ENCODE results near the gene IQSEC3. TPM values are rescaled to one million over a fixed set of nuclear protein-coding genes. Genes with fewer than 3 reads are reported as not detected.

IQSEC3 gene
- total and polyA plus RNA-seq, 2 of the 13 experiments (the other 11 are each of a cell fraction or from before 2014, with no cell fraction given), result not detected

DNA sequence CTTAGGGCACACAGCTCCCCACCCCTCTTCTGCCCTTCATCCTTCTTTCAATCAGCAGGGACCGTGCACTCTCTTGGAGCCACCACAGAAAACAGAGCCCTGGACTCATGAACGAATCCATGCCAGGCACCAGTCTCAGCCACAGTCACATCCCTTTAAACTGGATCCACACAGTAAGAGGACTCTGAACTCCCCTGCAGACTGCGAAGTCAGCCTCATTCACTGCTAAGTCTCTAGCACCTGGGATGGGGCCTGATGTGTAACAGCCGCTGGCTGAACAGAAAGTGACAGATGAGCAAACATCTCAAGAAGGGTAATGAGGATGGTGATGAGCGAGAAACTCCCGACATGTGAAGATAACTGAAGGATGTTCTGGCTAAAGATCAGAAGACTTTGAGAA lies 45.8 kb upstream of the IQSEC3 start (continued):
- TF ChIP-seq TCF7 (IDR thresholded peaks at IDR 0.05; ENCODE audit: low read depth), result 0 out of 2 replicates have a peak, but pooled peaks have one; percentile 14
- TF ChIP-seq ELF3 (CRISPR knock-in tag; IDR thresholded peaks at IDR 0.05), result peak; percentile 77
- TF ChIP-seq SRY (CRISPR knock-in tag; IDR thresholded peaks at IDR 0.05), result no peak
- TF ChIP-seq AHR (CRISPR knock-in tag; IDR thresholded peaks at IDR 0.05), result no peak
- peak; percentile 57; the same call in 1 of the 2 replicates for TF ChIP-seq SP5 (CRISPR knock-in tag; IDR thresholded peaks at IDR 0.05; ENCODE audit: borderline replicate concordance, low read depth)
- TF ChIP-seq, protein P1, sequence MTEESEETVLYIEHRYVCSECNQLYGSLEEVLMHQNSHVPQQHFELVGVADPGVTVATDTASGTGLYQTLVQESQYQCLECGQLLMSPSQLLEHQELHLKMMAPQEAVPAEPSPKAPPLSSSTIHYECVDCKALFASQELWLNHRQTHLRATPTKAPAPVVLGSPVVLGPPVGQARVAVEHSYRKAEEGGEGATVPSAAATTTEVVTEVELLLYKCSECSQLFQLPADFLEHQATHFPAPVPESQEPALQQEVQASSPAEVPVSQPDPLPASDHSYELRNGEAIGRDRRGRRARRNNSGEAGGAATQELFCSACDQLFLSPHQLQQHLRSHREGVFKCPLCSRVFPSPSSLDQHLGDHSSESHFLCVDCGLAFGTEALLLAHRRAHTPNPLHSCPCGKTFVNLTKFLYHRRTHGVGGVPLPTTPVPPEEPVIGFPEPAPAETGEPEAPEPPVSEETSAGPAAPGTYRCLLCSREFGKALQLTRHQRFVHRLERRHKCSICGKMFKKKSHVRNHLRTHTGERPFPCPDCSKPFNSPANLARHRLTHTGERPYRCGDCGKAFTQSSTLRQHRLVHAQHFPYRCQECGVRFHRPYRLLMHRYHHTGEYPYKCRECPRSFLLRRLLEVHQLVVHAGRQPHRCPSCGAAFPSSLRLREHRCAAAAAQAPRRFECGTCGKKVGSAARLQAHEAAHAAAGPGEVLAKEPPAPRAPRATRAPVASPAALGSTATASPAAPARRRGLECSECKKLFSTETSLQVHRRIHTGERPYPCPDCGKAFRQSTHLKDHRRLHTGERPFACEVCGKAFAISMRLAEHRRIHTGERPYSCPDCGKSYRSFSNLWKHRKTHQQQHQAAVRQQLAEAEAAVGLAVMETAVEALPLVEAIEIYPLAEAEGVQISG (CRISPR knock-in tag; IDR thresholded peaks at IDR 0.05), result peak; percentile 70
- TF ChIP-seq, protein P2, sequence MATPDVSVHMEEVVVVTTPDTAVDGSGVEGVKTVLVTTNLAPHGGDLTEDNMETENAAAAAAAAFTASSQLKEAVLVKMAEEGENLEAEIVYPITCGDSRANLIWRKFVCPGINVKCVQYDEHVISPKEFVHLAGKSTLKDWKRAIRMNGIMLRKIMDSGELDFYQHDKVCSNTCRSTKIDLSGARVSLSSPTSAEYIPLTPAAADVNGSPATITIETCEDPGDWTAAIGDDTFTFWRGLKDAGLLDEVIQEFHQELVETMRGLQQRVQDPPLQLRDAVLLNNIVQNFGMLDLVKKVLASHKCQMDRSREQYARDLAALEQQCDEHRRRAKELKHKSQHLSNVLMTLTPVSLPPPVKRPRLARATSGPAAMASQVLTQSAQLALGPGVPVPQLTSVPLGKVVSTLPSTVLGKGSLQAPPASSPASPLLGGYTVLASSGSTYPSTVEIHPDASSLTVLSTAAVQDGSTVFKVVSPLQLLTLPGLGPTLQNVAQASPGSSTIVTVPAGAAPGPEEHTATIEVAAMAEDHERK (CRISPR knock-in tag; IDR thresholded peaks at IDR 0.05; ENCODE audit: low read depth), result no peak
- no peak for TF ChIP-seq FOXP1 (IDR thresholded peaks at IDR 0.05)
- peak; percentile 44; the same call in 1 of the 2 replicates for TF ChIP-seq FOXP1 (CRISPR knock-in tag; IDR thresholded peaks at IDR 0.05)
- TF ChIP-seq ZBTB20 (CRISPR knock-in tag; IDR thresholded peaks at IDR 0.05; ENCODE audit: borderline replicate concordance, low read depth), result peak; percentile 63; the same call in 1 of the 2 replicates
- TF ChIP-seq, protein P3, sequence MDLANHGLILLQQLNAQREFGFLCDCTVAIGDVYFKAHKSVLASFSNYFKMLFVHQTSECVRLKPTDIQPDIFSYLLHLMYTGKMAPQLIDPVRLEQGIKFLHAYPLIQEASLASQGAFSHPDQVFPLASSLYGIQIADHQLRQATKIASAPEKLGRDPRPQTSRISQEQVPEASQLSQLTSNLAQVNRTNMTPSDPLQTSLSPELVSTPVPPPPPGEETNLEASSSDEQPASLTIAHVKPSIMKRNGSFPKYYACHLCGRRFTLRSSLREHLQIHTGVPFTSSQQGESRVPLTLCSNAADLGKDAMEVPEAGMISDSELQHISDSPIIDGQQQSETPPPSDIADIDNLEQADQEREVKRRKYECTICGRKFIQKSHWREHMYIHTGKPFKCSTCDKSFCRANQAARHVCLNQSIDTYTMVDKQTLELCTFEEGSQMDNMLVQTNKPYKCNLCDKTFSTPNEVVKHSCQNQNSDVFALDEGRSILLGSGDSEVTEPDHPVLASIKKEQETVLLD (CRISPR knock-in tag; IDR thresholded peaks at IDR 0.05; ENCODE audit: low read depth), result no peak
- no peak for TF ChIP-seq ZNF678 (CRISPR knock-in tag; IDR thresholded peaks at IDR 0.05)
- peak; percentile 66; the same call in 1 of the 2 replicates for TF ChIP-seq KDM1A (CRISPR knock-in tag; IDR thresholded peaks at IDR 0.05)
- no peak; the same call in 1 of the 2 replicates for TF ChIP-seq KDM5A (IDR thresholded peaks at IDR 0.05; ENCODE audit: borderline replicate concordance, low read length)
- no peak for TF ChIP-seq ZFP62 (CRISPR knock-in tag; IDR thresholded peaks at IDR 0.05)
- TF ChIP-seq ZNF556 (CRISPR knock-in tag; IDR thresholded peaks at IDR 0.05; ENCODE audit: borderline replicate concordance), result peak; percentile 61; the same call in 1 of the 2 replicates
- peak; percentile 59; the same call in 1 of the 2 replicates for TF ChIP-seq ARNTL (CRISPR knock-in tag; IDR thresholded peaks at IDR 0.05)
- no peak; the same call in 1 of the 2 replicates for TF ChIP-seq SMC3 (IDR thresholded peaks at IDR 0.05; ENCODE audit: low read length)
- TF ChIP-seq, protein P4, sequence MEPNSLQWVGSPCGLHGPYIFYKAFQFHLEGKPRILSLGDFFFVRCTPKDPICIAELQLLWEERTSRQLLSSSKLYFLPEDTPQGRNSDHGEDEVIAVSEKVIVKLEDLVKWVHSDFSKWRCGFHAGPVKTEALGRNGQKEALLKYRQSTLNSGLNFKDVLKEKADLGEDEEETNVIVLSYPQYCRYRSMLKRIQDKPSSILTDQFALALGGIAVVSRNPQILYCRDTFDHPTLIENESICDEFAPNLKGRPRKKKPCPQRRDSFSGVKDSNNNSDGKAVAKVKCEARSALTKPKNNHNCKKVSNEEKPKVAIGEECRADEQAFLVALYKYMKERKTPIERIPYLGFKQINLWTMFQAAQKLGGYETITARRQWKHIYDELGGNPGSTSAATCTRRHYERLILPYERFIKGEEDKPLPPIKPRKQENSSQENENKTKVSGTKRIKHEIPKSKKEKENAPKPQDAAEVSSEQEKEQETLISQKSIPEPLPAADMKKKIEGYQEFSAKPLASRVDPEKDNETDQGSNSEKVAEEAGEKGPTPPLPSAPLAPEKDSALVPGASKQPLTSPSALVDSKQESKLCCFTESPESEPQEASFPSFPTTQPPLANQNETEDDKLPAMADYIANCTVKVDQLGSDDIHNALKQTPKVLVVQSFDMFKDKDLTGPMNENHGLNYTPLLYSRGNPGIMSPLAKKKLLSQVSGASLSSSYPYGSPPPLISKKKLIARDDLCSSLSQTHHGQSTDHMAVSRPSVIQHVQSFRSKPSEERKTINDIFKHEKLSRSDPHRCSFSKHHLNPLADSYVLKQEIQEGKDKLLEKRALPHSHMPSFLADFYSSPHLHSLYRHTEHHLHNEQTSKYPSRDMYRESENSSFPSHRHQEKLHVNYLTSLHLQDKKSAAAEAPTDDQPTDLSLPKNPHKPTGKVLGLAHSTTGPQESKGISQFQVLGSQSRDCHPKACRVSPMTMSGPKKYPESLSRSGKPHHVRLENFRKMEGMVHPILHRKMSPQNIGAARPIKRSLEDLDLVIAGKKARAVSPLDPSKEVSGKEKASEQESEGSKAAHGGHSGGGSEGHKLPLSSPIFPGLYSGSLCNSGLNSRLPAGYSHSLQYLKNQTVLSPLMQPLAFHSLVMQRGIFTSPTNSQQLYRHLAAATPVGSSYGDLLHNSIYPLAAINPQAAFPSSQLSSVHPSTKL (CRISPR knock-in tag; IDR thresholded peaks at IDR 0.05), result peak; percentile 81
- TF ChIP-seq, protein P5, sequence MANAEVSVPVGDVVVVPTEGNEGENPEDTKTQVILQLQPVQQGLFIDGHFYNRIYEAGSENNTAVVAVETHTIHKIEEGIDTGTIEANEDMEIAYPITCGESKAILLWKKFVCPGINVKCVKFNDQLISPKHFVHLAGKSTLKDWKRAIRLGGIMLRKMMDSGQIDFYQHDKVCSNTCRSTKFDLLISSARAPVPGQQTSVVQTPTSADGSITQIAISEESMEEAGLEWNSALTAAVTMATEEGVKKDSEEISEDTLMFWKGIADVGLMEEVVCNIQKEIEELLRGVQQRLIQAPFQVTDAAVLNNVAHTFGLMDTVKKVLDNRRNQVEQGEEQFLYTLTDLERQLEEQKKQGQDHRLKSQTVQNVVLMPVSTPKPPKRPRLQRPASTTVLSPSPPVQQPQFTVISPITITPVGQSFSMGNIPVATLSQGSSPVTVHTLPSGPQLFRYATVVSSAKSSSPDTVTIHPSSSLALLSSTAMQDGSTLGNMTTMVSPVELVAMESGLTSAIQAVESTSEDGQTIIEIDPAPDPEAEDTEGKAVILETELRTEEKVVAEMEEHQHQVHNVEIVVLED (CRISPR knock-in tag; IDR thresholded peaks at IDR 0.05; ENCODE audit: borderline replicate concordance), result peak; percentile 49; the same call in 1 of the 2 replicates
